Gastrocnemius medialis (tissue), 4 donors: ENCODE results near the gene SMIM1. TPM values are rescaled to one million over a fixed set of nuclear protein-coding genes. Genes with fewer than 3 reads are reported as not detected.
"Not testable (repeated sequence)": the region's sequence is repeated elsewhere in the genome, so short reads cannot be mapped to it uniquely, and the experiment has no call there.

Source experiments
- ATAC-seq, 2 donors: fragments of 150-250 bp; one replicate each; pipeline ENCODE4 v1.9.1; 2016
- DNase-seq, 2 donors: peaks; one replicate each; pipeline ENCODE4 v3.0.0-alpha.2; 2019
- H3K27ac ChIP-seq, 4 donors: fragments of 200-600 bp; sonication (generic); 1 replicate in 1 of 4; 2 replicates in 3 of 4; pipeline ENCODE4 v1.5.1; 2016 to 2018; ENCODE audit warnings: mild to moderate bottlenecking in 2 of 4, moderate library complexity in 1 of 4
- H3K27me3 ChIP-seq, 3 donors: fragments of 200-600 bp; sonication (generic) in 2 of 3; 1 replicate in 1 of 3; 2 replicates in 2 of 3; pipeline versions ENCODE4 v1.5.1 to v1.6.0; 2016 to 2019; ENCODE audit warnings: mild to moderate bottlenecking in 1 of 3, moderate library complexity in 1 of 3
- H3K36me3 ChIP-seq, 2 donors: fragments of 200-600 bp; sonication (generic) in 1 of 2; one replicate each; pipeline ENCODE4 v1.5.1; 2017 to 2018
- H3K4me1 ChIP-seq, 2 donors: fragments of 200-600 bp; sonication (generic) in 1 of 2; one replicate each; pipeline ENCODE4 v1.5.1; 2016 to 2017; ENCODE audit warnings: mild to moderate bottlenecking in 2 of 2
- H3K4me3 ChIP-seq, 4 donors: fragments of 200-600 bp; sonication (generic) in 3 of 4; 1 replicate in 1 of 4; 2 replicates in 3 of 4; pipeline ENCODE4 v1.5.1; 2016 to 2019; ENCODE audit warnings: mild to moderate bottlenecking in 2 of 4
- H3K9me3 ChIP-seq, 3 donors: fragments of 200-600 bp; sonication (generic) in 2 of 3; 1 replicate in 1 of 3; 2 replicates in 2 of 3; pipeline ENCODE4 v1.5.1; 2016 to 2019
- CTCF ChIP-seq, 5 experiments: fragments of 450-650 bp in 3 of 5; fragments of 200-600 bp in 2 of 5; sonication (generic) in 2 of 5; IDR thresholded peaks in 4 of 5; conservative IDR thresholded peaks in 1 of 5; 1 replicate in 4 of 5; 2 replicates in 1 of 5; pipeline ENCODE4 v1.5.1; 2016 to 2019; ENCODE audit warnings: antibody characterized with exemption in 5 of 5, mild to moderate bottlenecking in 3 of 5, moderate library complexity in 3 of 5
- POLR2A ChIP-seq, 2 donors: fragments of 450-650 bp; IDR thresholded peaks; one replicate each; pipeline ENCODE4 v1.6.1; 2017; ENCODE audit warnings: antibody characterized with exemption in 2 of 2, mild to moderate bottlenecking in 2 of 2, moderate library complexity in 2 of 2
- in situ Hi-C, 4 donors: fragments of 200-750 bp; cut with MboI; loops; one replicate each; pipeline versions ENCODE4 v1.15.0 to v1.8.0; 2017; ENCODE audit warnings: low sequenced_read_pairs in 4 of 4
- intact Hi-C: fragments of 100-400 bp; cut with DNase I; formaldehyde crosslinking; loops from one replicate; pipeline ENCODE4 v1.15.1; 2023; ENCODE audit warnings: low total_unique reads
- total RNA-seq, 4 donors: library from RNA; depleted of rRNA; stranded (reverse); fragments of >200 nt; gene quantifications; one replicate each; pipeline versions ENCODE4 v1.1.0 to v1.2.3, GENCODE V29; 2016

The SMIM1 gene
- 1 to 10 TPM in 2 of 4 donors, not detected in 2; 1.4 to 3.7 TPM for total RNA-seq

- intact Hi-C loops, result no loop called here
- DNase-seq (no peak), ATAC-seq (peak in 1 of 2 donors; percentile 10)
- H3K27me3 ChIP-seq, result no peaks in the 10 kb centered on the region
- peak within 1 kb of the TSS; percentile 62 to 80 (median 66) for H3K4me3 ChIP-seq
- peak within 1 kb of the TSS; percentile 30 to 61 (median 45) for H3K27ac ChIP-seq
- H3K36me3 ChIP-seq, result no peaks in the 10 kb centered on the region
- TF ChIP-seq POLR2A (IDR thresholded peaks at IDR 0.05) (no peak), CTCF (IDR thresholded peaks at IDR 0.05 in 4 of 5, conservative IDR thresholded peaks at IDR 0.05 in 1 of 5) (no peak)
- in situ Hi-C loops, result no loop called here
- peaks cover 6 to 24% of the 10 kb centered on the region in 2 donors for H3K4me1 ChIP-seq
- H3K9me3 ChIP-seq, result no peaks in the 10 kb centered on the region
Measured at GRCh38 chr1:3772715-3773571, at the start of gene SMIM1. SMIM1 (plus strand) TSS chr1:3772749; CDS start chr1:3775374, 2,625 bp downstream.

GRCh38 chr1:3722846-3723245, 49.7 kb upstream of the SMIM1 start:
- Histone ChIP-seq H3K36me3 (no peaks in the 10 kb centered on the region), H3K27ac (no peak overlapping the region), H3K4me1 (no peaks in the 10 kb centered on the region), H3K9me3 (no peaks in the 10 kb centered on the region), H3K27me3 (peaks cover 0 to 11% (median under 1%) of the 10 kb centered on the region in 3 donors), H3K4me3 (no peak overlapping the region)
- ATAC-seq, result no peak
- intact Hi-C loops (no loop called here), in situ Hi-C loops (loop anchor here in 1 of 4 donors (25.0 kb wide), 1 partner anchor 89 kb away; no protein-coding TSS in a partner anchor)
- DNase-seq, result no peak
- no peak for TF ChIP-seq POLR2A (IDR thresholded peaks at IDR 0.05)
- TF ChIP-seq CTCF (IDR thresholded peaks at IDR 0.05 in 4 of 5, conservative IDR thresholded peaks at IDR 0.05 in 1 of 5), result no peak

GRCh38 chr1:3724416-3725030, 48.0 kb upstream of the SMIM1 start:
- not testable (repeated sequence) for H3K36me3 ChIP-seq, H3K9me3 ChIP-seq, H3K4me3 ChIP-seq, H3K4me1 ChIP-seq, H3K27ac ChIP-seq
- peak; percentile 39 to 61 for ATAC-seq
- in situ Hi-C loops, result loop anchor here in 1 of 4 donors (25.0 kb wide), 1 partner anchor 88 kb away; no protein-coding TSS in a partner anchor
- peak in 1 of 2 donors; percentile 36 for DNase-seq
- TF ChIP-seq CTCF (IDR thresholded peaks at IDR 0.05 in 4 of 5, conservative IDR thresholded peaks at IDR 0.05 in 1 of 5), result peak; percentile 71 to 95 (median 88)
- intact Hi-C loops, result loop anchor here (1.0 kb wide), 1 partner anchor 29 kb away; no protein-coding TSS in a partner anchor
- H3K27me3 ChIP-seq, result peaks cover 0 to 17% (median 13%) of the 10 kb centered on the region in 3 donors

GRCh38 chr1:3725366-3725765, 47.2 kb upstream of the SMIM1 start:
- Histone ChIP-seq H3K27me3 (peaks cover 6 to 17% (median 16%) of the 10 kb centered on the region in 3 donors), H3K36me3 (no peaks in the 10 kb centered on the region), H3K4me1 (no peaks in the 10 kb centered on the region), H3K27ac (no peak overlapping the region), H3K9me3 (no peaks in the 10 kb centered on the region), H3K4me3 (no peak overlapping the region)
- intact Hi-C loops (no loop called here), in situ Hi-C loops (no loop called here)
- TF ChIP-seq CTCF (IDR thresholded peaks at IDR 0.05 in 4 of 5, conservative IDR thresholded peaks at IDR 0.05 in 1 of 5) (no peak), POLR2A (IDR thresholded peaks at IDR 0.05) (no peak)
- no peak for ATAC-seq
- DNase-seq, result no peak
